T-helper 2 cell treated with Interferon-gamma antibody and Interleukin-4, amounts not matched to agents 100 ng/mL and 5 ng/mL, for 36 hours (primary cell): ENCODE results near the gene FKBP1A. TPM values are rescaled to one million over a fixed set of nuclear protein-coding genes. Genes with fewer than 3 reads are reported as not detected.
"Not testable (repeated sequence)": the region's sequence is repeated elsewhere in the genome, so short reads cannot be mapped to it uniquely, and the experiment has no call there.

ENCODE experiments used
- intact Hi-C: fragments of 100-400 bp; cut with micrococcal nuclease; formaldehyde crosslinking; loops from one replicate; pipeline ENCODE4 v1.15.1; 2023
- total RNA-seq: library from RNA; stranded (reverse); gene quantifications from 2 replicates; pipeline ENCODE4 v1.2.3, GENCODE V29; 2022

FKBP1A gene
- total RNA-seq, 1 donor from 2014 or later, result 292 TPM

GRCh38 chr20:1368448-1369199 is 24.2 kb downstream of the FKBP1A start:
- intact Hi-C loops, result no loop called here

DNA sequence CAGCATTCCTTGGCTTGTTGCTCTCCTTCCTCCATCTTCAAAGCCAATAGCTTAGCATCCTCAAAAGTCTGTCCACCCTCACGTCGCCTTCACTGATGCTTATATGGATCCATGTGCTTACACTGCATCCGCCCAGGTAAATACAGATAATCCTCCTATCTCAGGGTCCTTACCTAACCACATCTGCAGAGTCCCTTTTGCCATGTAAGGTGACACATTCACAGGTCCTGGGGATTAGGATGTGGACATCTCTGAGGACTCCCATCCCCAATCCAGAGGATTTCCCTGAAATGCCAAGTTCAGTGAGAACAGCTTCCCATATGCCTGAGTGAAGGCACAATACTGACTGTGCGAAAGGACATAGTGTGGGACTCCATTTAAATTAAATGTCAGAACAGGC is 25.4 kb downstream of the FKBP1A start:
- intact Hi-C loops, result no loop called here

DNA sequence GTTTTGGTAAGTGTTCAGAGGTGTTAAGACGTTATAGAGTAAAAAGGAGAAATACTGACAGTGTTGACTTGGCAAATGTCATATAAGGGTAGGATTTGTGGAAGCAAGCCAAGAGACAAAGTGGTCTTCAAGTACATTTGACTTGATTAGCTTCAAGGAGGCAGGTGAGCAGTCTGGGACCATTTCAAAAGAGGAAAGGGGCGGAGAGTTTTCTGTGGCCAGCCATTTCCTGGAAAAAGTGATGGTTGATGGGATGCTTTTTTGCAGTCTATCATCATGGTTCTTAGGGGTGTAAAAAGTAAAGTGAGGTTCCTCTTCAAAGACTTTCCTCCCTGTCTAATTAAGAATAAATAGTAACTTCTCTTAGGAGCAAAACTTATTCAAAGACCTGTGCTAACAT is 28.7 kb downstream of the FKBP1A start:
- intact Hi-C loops, result loop anchor here (2.0 kb wide), 2 partner anchors 29 to 39 kb away; partner anchors contain the start of gene FKBP1A

GRCh38 chr20:1363522-1363921 is 29.3 kb downstream of the FKBP1A start:
- intact Hi-C loops, result no loop called here

DNA sequence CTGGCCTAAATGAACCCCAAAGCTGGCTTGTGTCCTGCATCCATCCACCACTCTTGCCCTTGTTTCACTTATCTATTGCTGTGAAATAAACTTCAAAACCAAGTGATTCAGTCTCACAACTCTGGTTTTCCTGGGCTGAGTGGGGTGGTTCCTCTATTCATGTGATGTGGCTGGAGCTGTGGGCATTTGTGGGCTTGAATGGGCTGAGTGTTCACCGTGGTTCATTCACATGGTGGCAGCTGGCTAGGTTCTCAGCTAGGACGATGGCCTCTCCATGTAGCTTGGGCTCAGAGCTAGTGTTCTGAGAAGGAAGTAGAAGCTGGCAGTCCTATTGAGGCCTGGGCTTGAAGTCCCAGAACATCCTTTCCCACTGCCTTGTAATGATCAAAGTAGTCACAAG is 30.4 kb downstream of the FKBP1A start:
- intact Hi-C loops, result no loop called here

DNA sequence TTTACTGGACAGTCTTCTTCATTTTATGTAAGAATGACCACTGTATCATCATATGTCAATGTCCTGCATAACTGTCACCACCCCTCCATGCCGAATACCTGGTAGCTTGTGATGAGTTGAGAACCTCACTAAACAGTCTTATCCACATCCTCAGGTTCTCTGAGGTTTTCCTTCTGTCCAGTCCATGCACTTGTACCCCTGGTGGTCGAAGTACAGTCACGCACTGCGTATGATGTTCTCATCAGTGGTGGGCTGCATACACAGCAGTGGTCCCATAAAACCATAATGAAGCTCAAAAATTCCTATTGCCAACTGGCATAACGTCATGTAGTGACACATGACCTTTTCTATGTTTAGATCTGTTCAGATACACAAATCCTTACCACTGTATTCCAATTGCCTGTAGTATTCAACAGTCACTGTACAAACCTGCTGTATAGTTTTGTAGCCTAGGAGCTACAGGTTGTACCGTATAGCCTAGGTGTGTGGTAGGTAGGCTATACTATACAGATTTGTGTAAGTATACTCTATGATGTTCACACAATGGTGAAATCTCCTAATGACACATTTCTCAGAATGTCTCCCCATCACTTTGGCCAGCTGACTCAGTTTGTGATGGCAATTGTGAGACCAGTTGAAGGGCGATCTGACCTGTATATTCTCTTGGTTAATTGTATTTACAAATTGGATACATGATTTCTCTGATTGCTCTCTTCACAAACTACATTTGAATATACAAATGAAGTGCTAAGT is 32.6 kb downstream of the FKBP1A start:
- intact Hi-C loops, result no loop called here

- intact Hi-C loops, result loop anchor here (1.0 kb wide), 1 partner anchor 79 kb away; no protein-coding TSS in a partner anchor
Observed at GRCh38 chr20:1357921-1358671, 34.8 kb downstream of the FKBP1A start.

DNA sequence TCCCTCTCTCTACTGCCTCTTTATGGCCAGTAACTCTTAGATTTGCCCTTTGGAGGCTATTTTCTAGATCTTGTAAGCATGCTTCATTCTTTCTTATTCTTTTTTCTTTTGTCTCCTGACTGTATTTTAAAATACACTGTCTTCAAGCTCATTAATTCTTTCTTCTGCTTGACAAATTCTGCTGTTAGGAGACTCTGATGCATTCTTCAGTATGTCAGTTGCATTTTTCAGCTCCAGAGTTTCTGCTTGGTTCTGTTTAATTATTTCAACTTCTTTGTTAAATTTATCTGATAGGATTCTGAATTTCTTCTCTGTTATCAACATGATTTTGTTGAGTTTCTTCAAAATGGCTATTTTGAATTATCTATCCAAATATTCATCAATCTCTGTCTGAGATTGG is 38.9 kb downstream of the FKBP1A start:
- intact Hi-C loops, result no loop called here

DNA sequence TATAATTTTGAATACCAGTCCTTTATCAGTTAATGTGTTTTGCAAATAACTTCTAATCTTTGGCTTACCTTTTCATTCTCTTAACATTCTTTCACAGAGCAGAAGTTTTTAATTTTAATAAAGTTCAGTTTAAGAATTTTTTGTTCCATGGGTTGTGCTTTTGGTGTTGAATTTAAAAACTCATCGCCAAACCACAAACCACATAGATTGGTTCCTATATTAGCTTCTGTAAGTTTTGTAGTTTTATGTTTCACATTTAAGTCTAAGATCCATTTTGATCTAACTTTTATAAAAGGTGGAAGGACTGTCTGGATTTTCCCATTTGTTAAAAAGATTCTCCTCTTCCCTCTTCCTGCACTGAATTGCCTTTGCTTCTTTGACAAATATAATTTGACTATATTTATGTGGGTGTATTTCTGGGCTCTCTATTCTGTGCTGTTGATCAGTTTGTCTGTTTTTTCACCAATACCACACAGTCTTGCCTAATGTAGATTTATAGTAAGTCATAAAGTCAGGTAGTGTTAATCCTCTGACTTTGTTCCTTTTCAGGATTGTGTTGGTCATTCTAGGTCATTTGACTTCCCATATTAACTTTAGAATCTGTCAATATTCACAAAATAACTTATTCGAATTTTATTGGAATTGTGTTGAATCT is 46.4 kb downstream of the FKBP1A start:
- intact Hi-C loops, result no loop called here

- intact Hi-C loops, result no loop called here
Observed at GRCh38 chr20:1345756-1346093, 47.1 kb downstream of the FKBP1A start.

DNA sequence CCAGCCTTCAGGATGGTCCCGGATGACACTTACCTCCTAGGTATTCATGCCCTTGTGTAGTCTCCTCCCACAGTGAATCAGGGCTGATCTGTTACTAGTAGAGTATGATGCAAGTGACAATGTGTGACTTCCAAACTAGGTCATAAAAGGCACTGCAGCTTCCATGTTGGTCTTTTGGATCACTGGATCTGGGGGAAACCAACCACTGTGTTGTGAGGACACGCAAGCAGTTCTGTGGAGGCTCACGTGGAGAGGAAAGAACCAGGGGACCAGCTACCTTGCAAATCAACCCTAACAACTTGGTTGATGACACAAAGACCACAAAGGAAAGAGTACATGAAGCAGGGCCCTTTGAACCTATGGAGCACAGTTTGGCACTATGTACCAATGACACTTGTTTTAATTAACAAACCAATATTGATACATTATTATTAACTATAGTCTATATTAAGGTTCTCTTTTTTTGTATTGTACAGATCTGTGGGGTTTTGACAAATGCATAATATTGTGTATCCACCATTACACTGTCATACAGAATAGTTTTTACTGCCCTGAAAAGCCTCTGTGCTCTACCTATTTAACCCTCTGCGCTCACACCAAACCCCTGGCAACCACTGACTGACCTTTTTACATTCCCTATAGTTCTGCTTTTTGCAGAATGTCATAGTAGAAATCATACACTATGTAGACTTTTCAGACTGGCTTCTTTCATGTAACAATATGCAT is 47.7 kb downstream of the FKBP1A start:
- intact Hi-C loops, result no loop called here

GRCh38 chr20:1343446-1344124 is 49.3 kb downstream of the FKBP1A start:
- intact Hi-C loops, result not testable (repeated sequence)

GRCh38 chr20:1341561-1342265 is 51.1 kb downstream of the FKBP1A start:
- intact Hi-C loops, result no loop called here

- intact Hi-C loops, result no loop called here
Observed at GRCh38 chr20:1338801-1339200, 54.1 kb downstream of the FKBP1A start.

GRCh38 chr20:1338096-1338495 is 54.8 kb downstream of the FKBP1A start:
- intact Hi-C loops, result no loop called here

- intact Hi-C loops, result no loop called here
Observed at GRCh38 chr20:1337441-1337840, 55.4 kb downstream of the FKBP1A start.

DNA sequence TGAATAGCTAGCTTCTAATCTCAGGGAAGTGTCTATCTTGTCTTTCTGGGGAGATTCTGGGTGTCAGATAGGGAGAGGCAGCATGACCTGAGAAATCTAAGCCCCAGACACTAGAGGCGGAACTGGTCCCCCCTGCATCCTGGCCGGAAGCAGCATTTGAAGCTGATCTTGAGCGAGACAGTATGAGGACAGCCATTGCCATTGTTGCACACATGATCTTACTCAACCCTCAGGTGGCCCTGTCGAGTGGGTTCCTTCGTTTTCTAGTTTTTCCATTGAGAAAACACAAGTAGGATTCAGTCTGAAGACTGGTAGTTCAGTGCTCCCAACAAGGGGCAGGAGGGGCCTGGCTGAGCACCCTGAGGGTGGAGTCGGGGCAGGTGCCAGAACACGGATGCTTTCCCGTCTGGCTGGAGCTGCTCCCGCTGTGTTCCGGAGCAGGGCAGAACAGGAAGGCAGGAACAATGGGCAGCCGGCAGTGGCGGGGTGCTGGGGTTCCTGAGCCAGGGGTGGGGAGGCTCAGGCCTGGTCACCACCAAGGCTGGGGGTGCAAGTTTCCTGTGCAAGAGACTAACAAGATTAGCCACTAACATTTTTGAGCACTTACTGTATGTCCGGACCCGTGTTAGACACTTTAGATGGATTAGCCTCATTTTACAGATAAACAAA is 56.0 kb downstream of the FKBP1A start:
- intact Hi-C loops, result no loop called here

DNA sequence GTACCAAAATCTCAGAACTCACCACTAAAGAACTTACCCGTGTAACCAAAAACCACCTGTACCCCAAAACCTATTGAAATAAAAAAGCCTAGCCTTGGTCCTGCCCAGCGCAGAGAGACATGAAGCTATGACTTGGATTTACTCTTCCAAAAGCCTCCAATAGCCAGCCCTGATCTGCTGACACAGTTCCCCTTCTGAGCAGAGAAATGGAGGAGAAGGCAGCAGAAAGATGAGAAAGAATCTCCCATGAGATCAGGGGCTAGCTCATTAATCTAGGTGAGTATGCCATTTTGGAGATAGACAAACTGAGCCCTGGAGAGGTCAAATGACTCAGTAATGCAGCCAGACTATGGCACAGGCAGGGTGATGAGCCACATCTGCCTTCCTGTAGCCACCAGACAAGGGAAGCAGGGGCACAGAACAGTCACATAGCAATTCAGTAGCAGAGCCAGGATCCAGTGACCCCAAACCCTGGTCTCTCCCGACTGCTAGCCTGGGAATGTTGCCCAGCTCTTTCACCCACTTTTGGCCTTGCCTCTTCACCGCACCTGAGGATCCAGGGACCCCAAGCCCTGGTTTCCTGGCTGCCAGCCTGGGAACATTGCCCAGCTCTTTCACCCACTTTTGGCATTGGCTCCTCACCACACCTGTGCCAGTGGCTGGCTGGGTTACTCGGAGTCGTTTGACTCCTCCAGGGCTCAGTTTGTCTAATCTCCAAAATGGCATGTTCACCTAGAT is 56.7 kb downstream of the FKBP1A start:
- intact Hi-C loops, result no loop called here
